Measurements from ENCODE around the gene CCND1. TPM values are rescaled to one million over a fixed set of nuclear protein-coding genes. Genes with fewer than 3 reads are reported as not detected.

The CCND1 gene
- total and polyA plus RNA-seq, 2 of the 8 experiments (the other 6 are each of a cell fraction or from before 2014, with no cell fraction given), result 64.5 to 170 TPM

DNA sequence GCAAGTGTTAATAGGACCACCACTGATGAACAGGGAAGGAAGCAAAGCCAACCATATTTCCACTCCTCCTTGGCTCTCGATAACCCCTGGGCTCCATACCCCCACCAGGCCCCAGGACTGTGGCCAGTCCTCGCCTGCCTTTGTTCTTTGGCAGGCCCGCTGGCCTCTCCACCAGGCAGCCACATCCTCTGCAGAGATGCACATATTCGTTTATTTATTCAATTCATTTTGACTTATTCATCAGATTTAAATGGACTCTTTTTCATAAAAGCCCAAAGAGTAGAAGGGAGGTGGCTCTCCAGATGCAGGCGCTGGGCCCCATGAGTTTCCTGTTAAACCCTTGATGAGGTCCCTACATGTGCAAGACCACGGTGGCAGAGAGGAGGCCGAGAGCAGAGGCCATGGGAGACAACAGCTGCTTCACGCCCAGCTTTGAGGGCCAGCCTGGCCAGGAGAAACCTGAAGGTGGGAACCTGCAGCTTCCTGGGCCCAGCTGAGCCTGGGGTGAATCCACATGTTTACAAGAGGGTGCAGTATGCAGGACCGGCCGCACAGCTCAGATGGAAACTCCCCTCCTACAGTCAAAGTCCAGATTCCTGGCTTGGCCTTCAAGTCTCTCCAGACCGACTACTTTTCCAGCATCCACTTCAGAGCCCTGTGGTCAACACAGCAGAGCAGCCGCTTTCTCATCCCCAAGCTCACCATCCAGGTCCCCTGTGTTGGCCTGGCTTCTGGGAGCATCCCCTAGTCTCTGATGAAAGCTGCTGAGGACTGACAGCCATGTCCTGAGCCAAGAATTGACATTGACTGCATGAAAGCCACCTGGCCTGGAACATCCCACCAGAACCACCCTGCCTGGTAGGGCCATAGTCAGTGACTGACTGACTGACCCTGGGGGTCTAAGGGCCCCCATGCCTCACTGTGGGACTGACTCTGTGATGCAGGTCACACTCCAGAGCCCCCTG is 39.7 kb upstream of the CCND1 start:
- Histone ChIP-seq H3K36me3 (ENCODE audit: control insufficient read depth in 2 of 4, insufficient read depth in 4 of 4, low read length in 3 of 4) (no peaks in the 10 kb centered on the region), H3K4me1 (replicated peaks in 1 of 4; ENCODE audit: control insufficient read depth in 3 of 4, insufficient read depth in 4 of 4, low read length in 3 of 4) (peaks cover 6 to 15% (median 8%) of the 10 kb centered on the region in 4 experiments), H2BK12ac (ENCODE audit: low read depth, low read length) (no peak overlapping the region), H3K9me3 (ENCODE audit: insufficient read depth in 2 of 2, low read depth in 1 of 2, low read length in 1 of 2) (peaks cover 4 to 7% of the 10 kb centered on the region in 2 experiments; a peak in 3 of 4 replicates), H2AFZ (ENCODE audit: low read length) (no peak overlapping the region), H3K27ac (ENCODE audit: low read depth, low read length) (no peak overlapping the region), H3K23me2 (ENCODE audit: low read depth, low read length) (no peaks in the 10 kb centered on the region), H3K79me2 (ENCODE audit: control insufficient read depth in 1 of 2, insufficient read depth in 2 of 2, low read length in 2 of 2) (no peaks in the 10 kb centered on the region), H3K4ac (replicated peaks; ENCODE audit: insufficient read length, low read depth, low read length) (no peak overlapping the region), H2BK20ac (ENCODE audit: low read length) (no peak overlapping the region), H3K27me3 (replicated peaks in 1 of 4; ENCODE audit: control insufficient read depth in 3 of 4, extremely low read depth in 1 of 4, insufficient read depth in 3 of 4, low read length in 3 of 4) (peaks cover 0 to 2% (median 0%) of the 10 kb centered on the region in 4 experiments; a peak in 3 of 7 replicates), H3K18ac (ENCODE audit: extremely low read depth, low read length) (no peak overlapping the region), H2AK5ac (ENCODE audit: low read depth, low read length) (no peak overlapping the region), H2BK120ac (replicated peaks; ENCODE audit: low read depth, low read length) (no peak overlapping the region), H3K4me3 (ENCODE audit: extremely low read depth in 1 of 4, insufficient read depth in 2 of 4, low read depth in 3 of 4, low read length in 4 of 4) (no peak overlapping the region), H4K91ac (replicated peaks; ENCODE audit: insufficient read length, low read length) (no peak overlapping the region), H2BK15ac (ENCODE audit: low read length) (no peak overlapping the region), H3K14ac (ENCODE audit: insufficient read length) (no peak overlapping the region), H2BK5ac (ENCODE audit: low read depth, low read length) (no peak overlapping the region), H4K5ac (ENCODE audit: insufficient read length, low read depth, low read length) (no peak overlapping the region), H4K20me1 (replicated peaks in 1 of 2; ENCODE audit: control insufficient read depth in 1 of 2, insufficient read depth in 2 of 2, low read length in 2 of 2) (no peaks in the 10 kb centered on the region), H3K79me1 (ENCODE audit: low read depth, low read length) (no peaks in the 10 kb centered on the region), H4K8ac (ENCODE audit: extremely low read depth, insufficient read depth, low read length) (no peak overlapping the region), H3K56ac (replicated peaks; ENCODE audit: insufficient read length, low read depth, low read length) (no peak overlapping the region), H3K23ac (ENCODE audit: insufficient read length) (no peak overlapping the region), H3K9ac (replicated peaks in 1 of 4; ENCODE audit: extremely low read depth in 1 of 4, low read depth in 3 of 4, low read length in 3 of 4) (no peak overlapping the region), H3K4me2 (ENCODE audit: insufficient read depth in 1 of 2, low read depth in 2 of 2, low read length in 2 of 2) (no peak overlapping the region)
- no peak for TF ChIP-seq BRCA1 (IDR thresholded peaks at IDR 0.05; ENCODE audit: low read depth, low read length)
- no peak for TF ChIP-seq NRF1 (IDR thresholded peaks at IDR 0.05; ENCODE audit: low read depth, low read length)
- no peak for TF ChIP-seq HDAC2 (IDR thresholded peaks at IDR 0.05; ENCODE audit: borderline replicate concordance in 1 of 2, low read depth in 2 of 2, low read length in 2 of 2)
- TF ChIP-seq RFX5 (IDR thresholded peaks at IDR 0.05; ENCODE audit: borderline replicate concordance, low read depth, low read length), result no peak
- TF ChIP-seq POLR2A (IDR thresholded peaks at IDR 0.05; ENCODE audit: control extremely low read depth in 1 of 2, low read depth in 2 of 2, low read length in 2 of 2), result no peak
- CTCF ChIA-PET (ENCODE audit: partially characterized antibody), result interaction anchor here (0.7 to 1.8 kb wide), 3 partner anchors 9 to 308 kb away, joined by 3 to 5 read pairs (median 4); no protein-coding TSS in a partner anchor
- POLR2A ChIA-PET (ENCODE audit: partially characterized antibody), result no interaction called here
- 90% methylated on average over 12 of the region's 12 CpGs; no CpG with 5 or more reads in 1 of the 2 experiments for WGBS, 2 experiments (ENCODE audit: extremely low coverage in 1 of 2, insufficient coverage in 1 of 2, insufficient read length in 1 of 2, insufficient replicate concordance in 2 of 2, low coverage in 1 of 2, low lambda C conversion rate in 2 of 2, missing lambda C conversion rate in 1 of 2)
- DNase-seq (ENCODE audit: low read depth in 1 of 2, low spot score in 2 of 2) (peak in 1 of 2 experiments; percentile 14), FAIRE-seq (no peak)

Measured in H1 (cell line).